ENCODE data around the gene SLC1A2.

SLC1A2 gene

GRCh38 chr11:35265755-35266454, 153.5 kb downstream of the SLC1A2 start:
- DNase-seq, result no peak

GRCh38 chr11:35262735-35263134, 156.6 kb downstream of the SLC1A2 start:
- DNase-seq, result no peak

GRCh38 chr11:35262056-35262455, 157.3 kb downstream of the SLC1A2 start:
- DNase-seq, result no peak

- no peak for DNase-seq
Measured at GRCh38 chr11:35261197-35261596, 158.2 kb downstream of the SLC1A2 start.

GRCh38 chr11:35260342-35260985, 158.9 kb downstream of the SLC1A2 start:
- no peak for DNase-seq

- DNase-seq, result no peak
Measured at GRCh38 chr11:35259529-35259928, 159.8 kb downstream of the SLC1A2 start.

- DNase-seq, result no peak
Measured at GRCh38 chr11:35257281-35257680, 162.1 kb downstream of the SLC1A2 start.

GRCh38 chr11:35256296-35256695, 163.1 kb downstream of the SLC1A2 start:
- DNase-seq, result no peak

GRCh38 chr11:35255514-35255913, 163.8 kb downstream of the SLC1A2 start:
- no peak for DNase-seq

- DNase-seq, result no peak
Measured at GRCh38 chr11:35253237-35253636, 166.1 kb downstream of the SLC1A2 start.

GRCh38 chr11:35250621-35251020, 168.7 kb downstream of the SLC1A2 start:
- no peak for DNase-seq

- no peak for DNase-seq
Measured at GRCh38 chr11:35250192-35250591, 169.2 kb downstream of the SLC1A2 start.

- no peak for DNase-seq
Measured at GRCh38 chr11:35248558-35249323, 170.6 kb downstream of the SLC1A2 start.

- DNase-seq, result no peak
Measured at GRCh38 chr11:35247863-35248262, 171.5 kb downstream of the SLC1A2 start.

GRCh38 chr11:35247428-35247827, 171.9 kb downstream of the SLC1A2 start:
- DNase-seq, result peak; percentile 41

GRCh38 chr11:35246745-35247144, 172.6 kb downstream of the SLC1A2 start:
- DNase-seq, result no peak

- DNase-seq, result no peak
Measured at GRCh38 chr11:35245786-35246185, 173.6 kb downstream of the SLC1A2 start.

- no peak for DNase-seq
Measured at GRCh38 chr11:35245056-35245455, 174.3 kb downstream of the SLC1A2 start.

GRCh38 chr11:35243774-35244173, 175.6 kb downstream of the SLC1A2 start:
- DNase-seq, result no peak

GRCh38 chr11:35242412-35243242, 176.7 kb downstream of the SLC1A2 start:
- no peak for DNase-seq

- no peak for DNase-seq
Measured at GRCh38 chr11:35241531-35241930, 177.8 kb downstream of the SLC1A2 start.

- DNase-seq, result no peak
Measured at GRCh38 chr11:35241083-35241482, 178.3 kb downstream of the SLC1A2 start.

GRCh38 chr11:35239471-35240075, 179.8 kb downstream of the SLC1A2 start:
- no peak for DNase-seq

Measured in stimulated activated CD4-positive, alpha-beta T cell treated with anti-CD3 and anti-CD28 coated beads, Interleukin-4, amount 100 ng/mL, for 24 hours (primary cell).